ENCODE data around the gene SARS1.

DNA sequence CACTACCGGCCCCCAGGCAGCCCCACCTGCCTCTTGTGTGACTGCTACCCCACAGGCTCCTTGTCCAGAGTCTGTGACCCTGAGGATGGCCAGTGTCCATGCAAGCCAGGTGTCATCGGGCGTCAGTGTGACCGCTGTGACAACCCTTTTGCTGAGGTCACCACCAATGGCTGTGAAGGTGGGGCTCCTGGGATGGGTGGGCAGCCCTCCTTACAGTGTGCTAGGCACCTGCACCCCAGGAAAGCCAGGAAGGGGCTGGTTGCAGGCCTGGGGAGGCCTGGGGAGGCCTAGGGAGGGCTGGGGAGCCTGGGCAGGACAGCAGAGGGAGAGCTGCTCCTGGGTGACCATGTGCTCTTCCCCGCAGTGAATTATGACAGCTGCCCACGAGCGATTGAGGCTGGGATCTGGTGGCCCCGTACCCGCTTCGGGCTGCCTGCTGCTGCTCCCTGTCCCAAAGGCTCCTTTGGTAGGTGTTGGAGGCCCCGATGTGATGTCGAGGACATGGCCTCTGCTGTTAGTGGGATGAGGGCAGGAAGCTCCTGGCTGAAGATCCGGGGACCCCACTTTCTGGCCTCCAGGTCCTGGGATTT lies 52.1 kb downstream of the SARS1 start:
- TF ChIP-seq, protein P1, sequence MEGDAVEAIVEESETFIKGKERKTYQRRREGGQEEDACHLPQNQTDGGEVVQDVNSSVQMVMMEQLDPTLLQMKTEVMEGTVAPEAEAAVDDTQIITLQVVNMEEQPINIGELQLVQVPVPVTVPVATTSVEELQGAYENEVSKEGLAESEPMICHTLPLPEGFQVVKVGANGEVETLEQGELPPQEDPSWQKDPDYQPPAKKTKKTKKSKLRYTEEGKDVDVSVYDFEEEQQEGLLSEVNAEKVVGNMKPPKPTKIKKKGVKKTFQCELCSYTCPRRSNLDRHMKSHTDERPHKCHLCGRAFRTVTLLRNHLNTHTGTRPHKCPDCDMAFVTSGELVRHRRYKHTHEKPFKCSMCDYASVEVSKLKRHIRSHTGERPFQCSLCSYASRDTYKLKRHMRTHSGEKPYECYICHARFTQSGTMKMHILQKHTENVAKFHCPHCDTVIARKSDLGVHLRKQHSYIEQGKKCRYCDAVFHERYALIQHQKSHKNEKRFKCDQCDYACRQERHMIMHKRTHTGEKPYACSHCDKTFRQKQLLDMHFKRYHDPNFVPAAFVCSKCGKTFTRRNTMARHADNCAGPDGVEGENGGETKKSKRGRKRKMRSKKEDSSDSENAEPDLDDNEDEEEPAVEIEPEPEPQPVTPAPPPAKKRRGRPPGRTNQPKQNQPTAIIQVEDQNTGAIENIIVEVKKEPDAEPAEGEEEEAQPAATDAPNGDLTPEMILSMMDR (IDR thresholded peaks at IDR 0.05; ENCODE audit: insufficient read depth, low read length) = no peak
- TF ChIP-seq POLR2AphosphoS5 (IDR thresholded peaks at IDR 0.05; ENCODE audit: low read depth) (no peak), GABPA (IDR thresholded peaks at IDR 0.05; ENCODE audit: low read depth) (no peak)

Measured in HL-60 (cell line).